ENCODE measurements around the gene BAD.
A peak's percentile ranks its signal among the peaks of the same experiment; 100 is the strongest.

Gene BAD

GRCh38 chr11:64275031-64275800 lies 9.2 kb downstream of the BAD start:
- DNase-seq = no peak

GRCh38 chr11:64269540-64270220 lies 14.8 kb downstream of the BAD start:
- peak; percentile 99 for DNase-seq

GRCh38 chr11:64268893-64269539 lies 15.4 kb downstream of the BAD start:
- DNase-seq = peak; percentile 76

GRCh38 chr11:64268025-64268892 lies 16.2 kb downstream of the BAD start:
- no peak for DNase-seq

GRCh38 chr11:64267207-64267945 lies 17.1 kb downstream of the BAD start:
- no peak for DNase-seq

- no peak for DNase-seq
Measured at GRCh38 chr11:64266339-64266738, 18.1 kb downstream of the BAD start.

GRCh38 chr11:64265176-64266160 lies 19.0 kb downstream of the BAD start:
- no peak for DNase-seq

GRCh38 chr11:64264371-64264852 lies 20.1 kb downstream of the BAD start:
- no peak for DNase-seq

- no peak for DNase-seq
Measured at GRCh38 chr11:64263947-64264317, 20.5 kb downstream of the BAD start.

GRCh38 chr11:64263021-64263946 lies 21.2 kb downstream of the BAD start:
- no peak for DNase-seq

GRCh38 chr11:64262271-64263002 lies 22.0 kb downstream of the BAD start:
- DNase-seq = no peak

- DNase-seq = no peak
Measured at GRCh38 chr11:64261556-64262080, 22.8 kb downstream of the BAD start.

GRCh38 chr11:64260147-64260708 lies 24.2 kb downstream of the BAD start:
- DNase-seq = no peak

GRCh38 chr11:64259533-64260067 lies 24.9 kb downstream of the BAD start:
- no peak for DNase-seq

GRCh38 chr11:64258946-64259532 lies 25.4 kb downstream of the BAD start:
- no peak for DNase-seq

GRCh38 chr11:64258356-64258755 lies 26.1 kb downstream of the BAD start:
- DNase-seq = no peak

GRCh38 chr11:64256300-64256699 lies 28.2 kb downstream of the BAD start:
- no peak for DNase-seq
